GM10248 (cell line): ENCODE results near the gene SLC12A4.
"Not testable (repeated sequence)": the region's sequence is repeated elsewhere in the genome, so short reads cannot be mapped to it uniquely, and the experiment has no call there.

ENCODE experiments used
- CTCF ChIA-PET: fragments of 300-600 bp; sonication (Branson Sonifier 250); formaldehyde crosslinking; extraction: SDS; loops from one replicate; lab custom pipeline; 2021; ENCODE audit warnings: antibody characterized with exemption; lab: Yijun Ruan, JAX
- POLR2A ChIA-PET: fragments of 350-650 bp; sonication (Branson Sonifier 250); formaldehyde crosslinking; extraction: SDS; loops from one replicate; lab custom pipeline; 2020; ENCODE audit warnings: antibody characterized with exemption; lab: Yijun Ruan, JAX
- DNase-seq: peaks from one replicate; pipeline ENCODE4 v3.0.0; 2012; ENCODE audit errors: extremely low spot score
- TF ChIP-seq, protein P1 (sequence below): IDR thresholded peaks from 2 replicates; pipeline ENCODE4 v1.5.1; 2012; ENCODE audit warnings: mild to moderate bottlenecking, low read depth; ENCODE audit errors: extremely low read depth, missing control alignments, control extremely low read depth

Gene SLC12A4

GRCh38 chr16:67995423-67995822, 27.0 kb upstream of the SLC12A4 start:
- no peak for DNase-seq
- POLR2A ChIA-PET = interaction anchor here (0.5 to 0.6 kb wide), 2 partner anchors 22 to 106 kb away, joined by 3 to 8 read pairs; no protein-coding TSS in a partner anchor
- CTCF ChIA-PET = interaction anchor here (0.9 to 5.3 kb wide), 6 partner anchors 9 to 45 kb away, joined by 3 to 21 read pairs (median 6); no protein-coding TSS in a partner anchor
- TF ChIP-seq, protein P1, sequence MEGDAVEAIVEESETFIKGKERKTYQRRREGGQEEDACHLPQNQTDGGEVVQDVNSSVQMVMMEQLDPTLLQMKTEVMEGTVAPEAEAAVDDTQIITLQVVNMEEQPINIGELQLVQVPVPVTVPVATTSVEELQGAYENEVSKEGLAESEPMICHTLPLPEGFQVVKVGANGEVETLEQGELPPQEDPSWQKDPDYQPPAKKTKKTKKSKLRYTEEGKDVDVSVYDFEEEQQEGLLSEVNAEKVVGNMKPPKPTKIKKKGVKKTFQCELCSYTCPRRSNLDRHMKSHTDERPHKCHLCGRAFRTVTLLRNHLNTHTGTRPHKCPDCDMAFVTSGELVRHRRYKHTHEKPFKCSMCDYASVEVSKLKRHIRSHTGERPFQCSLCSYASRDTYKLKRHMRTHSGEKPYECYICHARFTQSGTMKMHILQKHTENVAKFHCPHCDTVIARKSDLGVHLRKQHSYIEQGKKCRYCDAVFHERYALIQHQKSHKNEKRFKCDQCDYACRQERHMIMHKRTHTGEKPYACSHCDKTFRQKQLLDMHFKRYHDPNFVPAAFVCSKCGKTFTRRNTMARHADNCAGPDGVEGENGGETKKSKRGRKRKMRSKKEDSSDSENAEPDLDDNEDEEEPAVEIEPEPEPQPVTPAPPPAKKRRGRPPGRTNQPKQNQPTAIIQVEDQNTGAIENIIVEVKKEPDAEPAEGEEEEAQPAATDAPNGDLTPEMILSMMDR = no peak

DNA sequence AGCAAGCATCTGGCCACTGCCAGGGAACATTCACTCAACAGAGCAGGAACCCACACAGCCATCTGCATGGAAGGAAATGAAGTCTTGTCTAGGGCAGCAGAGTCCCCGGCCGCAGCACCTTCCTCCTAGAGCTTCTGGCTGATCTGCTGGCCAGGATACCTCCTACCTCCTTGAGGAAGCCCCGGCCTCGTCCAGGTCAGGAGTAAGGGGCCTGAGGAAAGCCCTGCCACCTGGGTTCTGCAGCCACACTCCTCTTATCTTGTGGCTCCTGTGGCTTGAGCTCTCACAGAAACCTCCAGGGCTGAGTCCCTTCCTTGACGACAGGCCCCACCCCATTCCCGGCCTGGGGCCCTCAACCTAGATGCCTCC, 25.6 kb upstream of the SLC12A4 start:
- DNase-seq = not testable (repeated sequence)
- CTCF ChIA-PET = interaction anchor here (0.6 to 5.3 kb wide), 21 partner anchors 9 to 321 kb away, joined by 3 to 21 read pairs (median 4); partner anchors contain the start of gene NFATC3

GRCh38 chr16:67993207-67994039, 25.0 kb upstream of the SLC12A4 start:
- ChIA-PET CTCF (interaction anchor here (0.6 to 5.3 kb wide), 22 partner anchors 9 to 321 kb away, joined by 3 to 21 read pairs (median 4); partner anchors contain the start of gene NFATC3), POLR2A (no interaction called here)
- TF ChIP-seq, protein P1 = peak; percentile 93
- peak; percentile 89 for DNase-seq

More for the DNA sequence above, 25.6 kb upstream of the SLC12A4 start:
- POLR2A ChIA-PET = not testable (repeated sequence)

GRCh38 chr16:67992661-67993206, 24.3 kb upstream of the SLC12A4 start:
- ChIA-PET POLR2A (no interaction called here), CTCF (interaction anchor here (0.6 to 5.3 kb wide), 13 partner anchors 9 to 238 kb away, joined by 3 to 21 read pairs (median 5); partner anchors contain the start of genes DDX28, DPEP3 and DUS2)

GRCh38 chr16:67990018-67990386, 21.6 kb upstream of the SLC12A4 start:
- ChIA-PET POLR2A (no interaction called here), CTCF (interaction anchor here (0.9 to 5.3 kb wide), 6 partner anchors 9 to 238 kb away, joined by 3 to 21 read pairs (median 3); partner anchors contain the start of gene DPEP3)
- TF ChIP-seq, protein P1 = no peak

More at GRCh38 chr16:67992661-67993206, 24.3 kb upstream of the SLC12A4 start:
- no peak for DNase-seq
- TF ChIP-seq, protein P1 = peak; percentile 9

GRCh38 chr16:67989322-67990017, 21.0 kb upstream of the SLC12A4 start:
- peak; percentile 53 for DNase-seq
- TF ChIP-seq, protein P1 = no peak
- ChIA-PET CTCF (interaction anchor here (1.0 to 2.0 kb wide), 5 partner anchors 8 to 239 kb away, joined by 3 to 7 read pairs (median 3); no protein-coding TSS in a partner anchor), POLR2A (no interaction called here)

More at GRCh38 chr16:67990018-67990386, 21.6 kb upstream of the SLC12A4 start:
- no peak for DNase-seq
